Heart right ventricle (tissue), 16 donors: ENCODE measurements around the gene TENT5C. TPM values are rescaled to one million over a fixed set of nuclear protein-coding genes. Genes with fewer than 3 reads are reported as not detected.
A peak's percentile ranks its signal among the peaks of the same experiment; 100 is the strongest.

ENCODE experiments used
- ATAC-seq, 8 donors: fragments of 200-7000 bp; cut with Tn5 transposase; one replicate each; pipeline ENCODE4 v1.9.1; 2020; ENCODE audit warnings: mild to moderate bottlenecking in 8 of 8, moderate library complexity in 8 of 8, moderate number of reproducible peaks in 1 of 8
- DNase-seq, 2 donors: peaks; one replicate each; pipeline ENCODE4 v3.0.0-alpha.2; 2020
- H3K27ac ChIP-seq, 10 donors: fragments of 200-600 bp; sonication (generic) in 2 of 10; one replicate each; pipeline versions ENCODE4 v1.5.0 to v1.8.0; 2020 to 2022; ENCODE audit warnings: mild to moderate bottlenecking in 3 of 10
- H3K27me3 ChIP-seq, 7 donors: fragments of 200-600 bp; one replicate each; pipeline ENCODE4 v1.8.0; 2021 to 2022; ENCODE audit warnings: mild to moderate bottlenecking in 2 of 7
- H3K36me3 ChIP-seq, 9 donors: fragments of 200-600 bp; sonication (generic) in 1 of 9; one replicate each; pipeline versions ENCODE4 v1.5.0 to v1.8.0; 2020 to 2022; ENCODE audit warnings: mild to moderate bottlenecking in 2 of 9
- H3K4me1 ChIP-seq, 9 donors: fragments of 200-600 bp; sonication (generic) in 1 of 9; one replicate each; pipeline versions ENCODE4 v1.5.0 to v1.8.0; 2020 to 2022; ENCODE audit warnings: mild to moderate bottlenecking in 4 of 9
- H3K4me3 ChIP-seq, 10 donors: fragments of 200-600 bp; sonication (generic) in 2 of 10; one replicate each; pipeline versions ENCODE4 v1.5.0 to v1.8.0; 2020 to 2022; ENCODE audit warnings: mild to moderate bottlenecking in 7 of 10, moderate library complexity in 2 of 10
- H3K9me3 ChIP-seq, 11 donors: fragments of 200-600 bp in 10 of 11; sonication (generic) in 2 of 11; one replicate each; pipeline versions ENCODE4 v1.5.0 to v1.8.0; 2013 to 2022; ENCODE audit warnings: mild to moderate bottlenecking in 2 of 11, control low read depth in 1 of 11, moderate library complexity in 1 of 11
- CTCF ChIP-seq, 9 donors: fragments of 200-600 bp; sonication (generic) in 2 of 9; IDR thresholded peaks; one replicate each; pipeline versions ENCODE4 v1.5.0 to v1.8.0; 2021 to 2022; ENCODE audit warnings: antibody characterized with exemption in 9 of 9, mild to moderate bottlenecking in 5 of 9, moderate library complexity in 1 of 9
- WGBS, 2 donors: extraction: QIAGEN DNeasy Blood & Tissue Kit; methylation state at CpG; one replicate each; pipeline ENCODE4 v1.1.7; 2013; ENCODE audit warnings: inconsistent platforms in 1 of 2; 5-methylcytosine and 5-hydroxymethylcytosine counted together
- intact Hi-C, 10 donors: fragments of 100-400 bp; cut with DNase I; formaldehyde crosslinking; loops; one replicate each; pipeline versions ENCODE4 v1.11.1 to v1.14.2; 2022
- polyA plus RNA-seq, 2 donors: library from polyadenylated mRNA; stranded (reverse); fragments of 200-250 nt; gene quantifications; one replicate each; pipeline ENCODE4 v1.2.3, GENCODE V29; 2013
- total RNA-seq, 10 donors: library from RNA; stranded (reverse); fragmentation: NEBNext Ultra II Directional in 3 of 10; extraction: Animal tissue kit (Norgen Biotek cat#: 25700) in 3 of 10; gene quantifications; one replicate each; pipeline versions ENCODE4 v1.2.1 to v1.2.4, GENCODE V29; 2021 to 2023
- donor health status: Arrhythmogenic right ventricular cardiomyopathy.
- donor health status: ischemic (EF 13 %, LVEDD 7.1; RV severe dilation, severe dysfunction).
- donor health status: healthy with polysubstance abuse.
- donor health status: DM: no; HTN: yes; CAD: no.
- donor health status: DM: no; HTN: no; CAD: no.
- donor health status: ischemic (EF 25% LVEDD 6.9; RV normal size, moderate dysfunction).
- donor health status: ischemic (EF 25% LVEDD 5.7; RV mildly dilated, moderate dysfunction).
- donor health status: healthy.
- donor health status: DM: yes; HTN: yes; CAD: no.
- donor health status: Ischemic cardiomyopathy.
- donor health status: ischemic (EF 35%, LVEDD 5.7; RV mildly dilated, moderate dysfunction).
- donor health status: nonischemic (EF 11% LVEDD 7.7; RV severe dilation, severe dysfunction).
- donor health status: DM: yes; HTN: yes; CAD: no.
- donor health status: PGD.
- donor health status: ischemic (EF 29% LVEDD 5.4; RV normal size, mild dysfunction).
- donor health status: nonischemic (EF 23%, LVEDD 6.1; RV moderate dilation, normal function).

Gene TENT5C
- total and polyA plus RNA-seq, 12 donors, result 3.1 to 23.1 (median 10.2) TPM

GRCh38 chr1:117629625-117630422 is 24.0 kb downstream of the TENT5C start:
- ATAC-seq (no peak), DNase-seq (no peak)
- Histone ChIP-seq H3K9me3 (no peaks in the 10 kb centered on the region), H3K36me3 (no peaks in the 10 kb centered on the region), H3K4me1 (peaks cover 0 to 19% (median 0%) of the 10 kb centered on the region in 9 donors), H3K27me3 (no peaks in the 10 kb centered on the region), H3K4me3 (no peak overlapping the region), H3K27ac (no peak overlapping the region)
- 77 to 83% methylated on average over 10 of the region's 10 CpGs for WGBS, 2 donors
- no peak for TF ChIP-seq CTCF (IDR thresholded peaks at IDR 0.05)
- intact Hi-C loops, result loop anchor here in 1 of 10 donors (1.0 kb wide), 1 partner anchor 31 kb away; no protein-coding TSS in a partner anchor

GRCh38 chr1:117630423-117630998 is 24.7 kb downstream of the TENT5C start:
- intact Hi-C loops, result loop anchor here in 1 of 10 donors (1.0 kb wide), 1 partner anchor 31 kb away; no protein-coding TSS in a partner anchor
- no peaks in the 10 kb centered on the region for H3K27me3 ChIP-seq
- 50 to 59% methylated on average over 15 of the region's 15 CpGs for WGBS, 2 donors
- H3K4me1 ChIP-seq, result peaks cover 0 to 19% (median 0%) of the 10 kb centered on the region in 9 donors
- DNase-seq (peak; percentile 64 to 70), ATAC-seq (peak; percentile 75 to 96 (median 90))
- H3K9me3 ChIP-seq, result no peaks in the 10 kb centered on the region
- TF ChIP-seq CTCF (IDR thresholded peaks at IDR 0.05), result no peak
- no peaks in the 10 kb centered on the region for H3K36me3 ChIP-seq
- no peak overlapping the region for H3K4me3 ChIP-seq
- no peak overlapping the region for H3K27ac ChIP-seq

- Histone ChIP-seq H3K9me3 (no peaks in the 10 kb centered on the region), H3K4me3 (no peak overlapping the region), H3K27ac (no peak overlapping the region), H3K27me3 (no peaks in the 10 kb centered on the region), H3K4me1 (peaks cover 0 to 19% (median 0%) of the 10 kb centered on the region in 9 donors), H3K36me3 (no peaks in the 10 kb centered on the region)
- intact Hi-C loops, result no loop called here
- no peak for DNase-seq
- TF ChIP-seq CTCF (IDR thresholded peaks at IDR 0.05), result no peak
- WGBS, 2 donors, result 59 to 64% methylated on average over 7 of the region's 7 CpGs
- ATAC-seq, result peak in 1 of 8 donors; percentile 28
These were observed 25.7 kb downstream of the TENT5C start for GRCh38 chr1:117631359-117632160.
